Activated CD4-positive, CD25-positive, alpha-beta regulatory T cell treated with anti-CD3 and anti-CD28 coated beads, Interleukin-2, amount 50 U/mL, for 24 hours (primary cell): ENCODE data around the gene FAM114A1.
"Not testable (repeated sequence)": the region's sequence is repeated elsewhere in the genome, so short reads cannot be mapped to it uniquely, and the experiment has no call there.

Source experiments
- ATAC-seq, 2 donors: fragments of 150-1000 bp; cut with Tn5 transposase; one replicate each; pipeline ENCODE4 v1.10.0; 2021; ENCODE audit warnings: mild to moderate bottlenecking in 1 of 2, moderate library complexity in 1 of 2

The FAM114A1 gene

DNA sequence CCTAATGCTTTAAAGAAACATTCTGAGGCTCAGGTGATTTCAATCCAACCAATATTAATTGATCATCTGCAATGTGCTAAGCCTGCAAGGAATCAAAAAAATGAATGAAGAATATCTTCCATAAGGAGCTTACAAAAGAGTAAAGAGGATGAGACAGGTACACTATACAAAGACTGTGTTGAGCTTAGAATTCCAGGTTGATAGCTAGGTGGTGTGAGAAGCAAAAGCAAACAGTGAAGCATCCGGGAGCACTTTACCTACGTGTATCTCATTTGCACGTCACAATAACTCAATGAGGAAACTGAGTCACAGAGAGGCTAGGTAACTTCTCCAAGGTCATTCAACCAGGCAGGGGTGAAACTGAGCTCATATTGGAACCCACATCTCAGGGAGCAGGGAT, 37.1 kb downstream of the FAM114A1 start:
- ATAC-seq = no peak

DNA sequence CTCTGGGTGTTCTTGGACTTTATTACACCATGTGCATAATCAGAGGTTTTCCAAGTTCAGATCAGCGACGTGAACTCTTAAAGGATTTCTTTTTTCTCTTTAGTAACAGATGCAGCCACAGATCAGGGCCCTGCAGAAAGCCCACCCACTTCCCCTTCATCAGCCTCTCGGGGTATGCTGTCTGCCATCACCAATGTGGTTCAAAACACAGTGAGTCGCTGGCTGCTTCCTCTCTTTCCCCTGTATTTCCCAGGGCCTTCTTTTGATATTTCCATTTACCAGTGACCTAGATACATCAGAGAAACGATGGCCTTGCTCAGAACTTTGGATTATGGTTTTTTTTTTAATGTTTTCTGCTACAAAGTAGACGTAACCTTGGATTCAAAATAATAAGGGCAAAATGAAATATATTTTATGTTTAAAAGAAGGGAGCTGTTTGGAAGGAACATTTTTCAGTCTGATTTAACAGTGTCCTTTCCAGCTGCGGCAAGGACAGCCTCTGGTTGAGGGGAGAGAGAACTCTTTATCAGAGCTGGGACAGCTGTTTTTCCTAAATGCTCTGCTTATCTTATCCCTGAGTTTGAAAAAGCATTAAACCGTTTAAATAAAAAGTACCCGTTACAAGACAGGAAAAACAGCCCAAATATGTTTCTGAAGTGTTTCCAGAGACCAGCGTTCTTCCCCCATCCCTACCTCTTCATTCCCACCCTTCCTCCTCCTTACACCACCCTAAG, 38.2 kb downstream of the FAM114A1 start:
- ATAC-seq = no peak

DNA sequence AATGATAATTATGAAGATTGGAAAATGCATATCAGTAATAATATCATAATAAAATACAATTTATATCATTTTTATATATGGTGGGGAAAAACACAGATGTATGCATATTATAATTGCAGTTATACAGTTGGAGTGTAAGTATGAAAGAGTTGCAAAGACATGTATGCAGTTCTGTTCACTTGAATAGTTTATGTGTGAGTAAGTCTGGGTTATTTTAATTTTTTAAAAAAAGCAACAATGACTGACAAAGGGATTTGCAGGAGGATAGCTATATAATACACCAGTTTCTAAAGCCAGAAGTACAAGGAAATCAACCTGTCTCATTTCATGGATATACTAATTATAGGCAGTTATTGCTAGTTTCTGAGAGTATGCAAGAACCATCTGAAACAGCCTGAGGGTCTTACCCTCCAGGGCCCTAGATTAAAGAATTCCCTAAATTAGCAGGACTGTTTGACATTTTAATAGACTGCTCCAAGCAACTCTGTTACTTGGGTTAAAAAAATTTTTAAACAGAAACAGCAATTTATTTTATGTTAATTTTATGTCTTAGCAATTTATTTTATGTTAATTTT, 40.2 kb downstream of the FAM114A1 start:
- ATAC-seq = no peak

DNA sequence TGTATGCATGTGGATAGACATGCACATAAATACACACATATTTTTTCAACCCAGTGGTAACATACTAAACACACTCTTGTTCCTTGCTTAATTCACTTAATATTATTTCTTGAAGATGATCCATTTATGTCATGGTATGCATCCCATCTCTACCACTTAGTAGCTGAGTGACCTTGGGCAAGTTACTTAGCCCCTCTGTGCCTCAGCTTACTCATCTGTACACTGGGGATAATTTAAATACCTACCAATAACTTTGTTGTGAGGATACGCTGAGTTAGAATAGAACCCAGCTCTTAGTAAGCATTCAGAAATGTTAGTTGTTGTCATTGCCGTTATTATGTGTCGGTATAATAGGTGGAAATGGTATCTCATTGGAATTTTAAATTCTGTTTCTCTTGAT, 41.4 kb downstream of the FAM114A1 start:
- no peak for ATAC-seq

DNA sequence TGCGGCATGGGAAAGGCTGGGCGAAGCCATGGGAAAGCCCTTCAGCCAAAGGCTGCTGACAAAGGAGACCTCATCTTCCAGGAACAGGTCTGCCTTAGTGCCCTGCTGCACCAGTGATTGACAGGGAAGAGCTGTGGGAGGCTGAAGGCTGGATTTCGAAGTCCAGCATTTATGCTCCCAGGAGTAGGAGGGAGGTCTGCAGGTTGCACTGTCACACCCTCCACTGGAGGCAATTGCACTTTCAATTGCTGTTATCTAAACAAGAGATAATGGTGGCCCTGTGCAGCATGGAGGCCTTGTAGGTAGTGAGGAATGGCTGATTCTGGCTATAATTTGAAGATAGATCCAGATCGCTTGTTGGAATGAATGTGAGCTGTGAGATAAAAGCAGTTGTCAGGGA, 43.7 kb downstream of the FAM114A1 start:
- ATAC-seq = no peak

DNA sequence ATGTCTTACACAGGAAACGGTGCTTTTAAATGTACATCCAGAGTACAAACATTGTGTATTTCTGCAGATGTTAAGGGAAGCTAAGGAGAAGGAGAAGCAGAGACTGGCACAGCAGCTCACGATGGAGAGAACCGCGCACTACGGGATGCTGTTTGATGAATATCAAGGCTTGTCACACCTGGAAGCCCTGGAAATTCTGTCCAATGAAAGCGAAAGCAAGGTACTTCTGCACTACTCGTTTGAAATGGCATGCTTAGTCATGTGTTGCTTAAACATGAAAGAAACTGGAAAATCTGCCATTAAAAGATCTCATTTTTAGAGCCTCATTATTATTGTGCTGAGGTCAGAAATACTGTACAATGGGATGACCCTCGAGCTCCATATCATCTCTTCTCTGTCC, 47.2 kb downstream of the FAM114A1 start:
- ATAC-seq = peak in 1 of 2 donors; percentile 63

DNA sequence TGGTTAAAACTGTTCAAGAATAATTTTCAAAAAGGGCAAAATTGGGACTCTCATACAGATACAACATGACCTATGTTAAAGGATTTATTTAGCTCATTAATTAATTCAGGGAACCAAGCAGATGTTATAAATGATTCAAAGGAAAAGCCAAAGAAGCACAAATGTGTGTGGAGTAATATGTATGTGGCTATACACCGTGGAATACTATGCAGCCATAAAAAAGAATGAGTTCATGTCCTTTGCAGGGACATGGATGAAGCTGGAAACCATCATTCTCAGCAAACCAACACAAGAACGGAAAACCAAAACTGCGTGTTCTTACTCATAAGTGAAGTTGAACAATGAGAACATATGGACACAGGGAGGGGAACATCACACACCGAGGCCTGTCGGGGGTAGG, 48.7 kb downstream of the FAM114A1 start:
- ATAC-seq = not testable (repeated sequence)

DNA sequence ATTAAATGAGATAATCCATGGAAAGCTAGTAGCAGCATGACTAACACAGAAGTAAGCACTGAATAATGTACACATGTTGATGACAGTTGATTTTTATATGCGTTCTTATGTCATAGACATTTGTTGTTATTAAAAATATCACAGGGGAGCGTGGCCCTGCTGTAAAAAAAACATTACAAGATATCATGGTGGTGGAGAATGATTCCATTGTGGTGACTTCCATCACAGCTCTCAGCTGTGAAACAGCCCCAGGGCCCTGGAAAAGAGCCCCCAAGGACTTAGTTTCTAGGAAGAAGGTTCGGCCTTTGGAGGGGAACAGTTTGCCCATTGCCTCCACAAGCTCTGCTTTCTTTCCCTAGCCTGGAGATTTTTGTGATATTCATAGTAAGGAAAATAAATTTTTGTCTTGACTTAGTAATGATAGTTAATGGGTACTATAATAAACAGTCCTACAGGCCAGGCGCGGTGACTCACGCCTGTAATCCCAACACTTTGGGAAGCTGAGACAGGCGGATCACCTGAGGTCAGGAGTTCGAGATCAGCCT, 49.9 kb downstream of the FAM114A1 start:
- ATAC-seq = no peak

DNA sequence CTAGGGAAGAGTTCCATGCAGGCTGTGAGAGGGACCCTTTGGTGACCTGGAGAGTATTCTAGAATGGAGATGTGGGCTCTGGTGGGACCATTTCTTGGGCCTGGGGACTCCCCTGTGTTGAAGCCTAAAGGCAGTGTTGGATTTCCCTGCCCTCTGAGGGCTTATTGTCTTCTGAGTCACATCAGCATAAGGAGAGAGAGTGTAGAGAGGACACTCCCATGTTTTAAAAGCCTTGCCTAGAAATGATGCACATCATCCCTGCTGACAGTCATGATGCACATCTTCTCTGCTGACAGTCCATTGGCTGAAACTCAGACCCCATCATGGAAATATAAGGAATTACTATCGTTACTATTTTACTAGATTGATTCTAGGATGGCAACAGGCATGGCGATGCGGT, 51.9 kb downstream of the FAM114A1 start:
- ATAC-seq = no peak

DNA sequence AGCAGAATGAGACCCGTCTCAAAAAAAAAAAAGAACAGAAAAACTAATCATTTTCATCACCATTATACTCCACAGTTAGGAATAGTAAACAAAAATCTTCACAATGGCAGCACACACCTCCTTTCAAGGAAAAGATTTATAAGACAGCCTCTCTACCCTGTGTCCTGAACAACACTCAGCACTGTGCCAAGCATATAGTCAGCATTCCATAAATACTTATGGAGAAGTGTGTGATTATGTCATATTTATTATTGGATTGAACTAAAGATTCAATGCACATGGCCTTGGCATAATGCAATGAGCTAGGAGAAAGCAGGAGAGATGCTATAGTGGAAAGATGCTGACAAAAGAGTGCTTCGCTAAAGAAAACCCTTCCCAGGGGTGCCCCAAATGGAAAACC, 52.6 kb downstream of the FAM114A1 start:
- no peak for ATAC-seq

DNA sequence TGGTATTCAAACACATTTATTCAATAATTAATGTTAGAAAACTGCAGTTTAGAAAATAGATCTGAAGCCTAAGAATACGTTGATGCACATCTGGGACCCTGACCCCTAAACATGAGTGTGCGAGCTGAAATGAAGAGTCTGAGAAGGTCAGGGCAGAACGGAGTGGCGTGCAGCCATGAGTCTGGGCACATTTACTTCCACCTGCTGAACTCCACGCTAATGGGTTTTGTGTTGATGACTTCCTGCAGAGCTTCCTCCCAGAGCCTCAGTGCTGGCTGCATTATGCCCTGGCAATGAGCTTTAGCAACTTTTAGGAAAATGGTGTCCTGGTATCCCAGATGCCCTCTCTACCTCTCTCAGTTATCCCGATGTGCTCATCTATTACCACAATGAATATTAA, 53.1 kb downstream of the FAM114A1 start:
- ATAC-seq = no peak

DNA sequence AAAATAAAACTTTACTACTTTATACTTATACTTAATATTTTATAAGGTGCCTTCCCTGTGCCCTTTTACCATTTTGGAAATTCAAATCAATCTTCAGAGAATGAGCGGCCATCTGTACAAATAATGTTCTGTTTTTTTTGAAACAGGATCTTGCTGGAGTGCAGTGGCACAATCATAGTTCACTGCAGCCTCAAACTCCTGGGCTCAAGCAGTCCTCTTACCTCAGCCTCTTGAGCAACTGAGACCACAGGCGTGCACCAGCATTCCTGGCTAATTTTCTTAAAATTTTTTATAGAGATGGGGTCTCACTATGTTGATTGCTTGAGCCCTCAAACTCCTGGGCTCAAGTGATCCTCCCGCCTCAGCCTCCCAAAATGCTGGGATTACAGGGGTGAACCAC, 53.5 kb downstream of the FAM114A1 start:
- no peak for ATAC-seq

DNA sequence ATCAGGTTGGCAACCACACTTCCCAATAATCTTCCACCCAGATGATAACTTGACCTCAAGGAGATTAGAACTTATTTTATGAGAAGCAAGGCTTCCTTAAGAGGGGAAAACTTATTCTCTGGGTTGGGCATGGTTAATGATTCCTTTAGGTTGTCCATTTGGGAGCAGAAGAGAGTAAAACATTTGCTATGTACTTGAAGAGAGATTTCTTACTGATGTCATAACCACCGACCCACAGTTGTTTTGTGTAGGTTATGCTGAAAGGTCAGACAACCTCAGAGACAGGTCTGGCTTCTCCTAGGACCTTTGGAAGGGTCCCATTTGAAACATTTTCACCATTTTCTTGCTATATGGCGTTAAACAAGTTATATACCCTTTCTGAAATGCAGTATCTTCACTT, 56.1 kb downstream of the FAM114A1 start:
- no peak for ATAC-seq

DNA sequence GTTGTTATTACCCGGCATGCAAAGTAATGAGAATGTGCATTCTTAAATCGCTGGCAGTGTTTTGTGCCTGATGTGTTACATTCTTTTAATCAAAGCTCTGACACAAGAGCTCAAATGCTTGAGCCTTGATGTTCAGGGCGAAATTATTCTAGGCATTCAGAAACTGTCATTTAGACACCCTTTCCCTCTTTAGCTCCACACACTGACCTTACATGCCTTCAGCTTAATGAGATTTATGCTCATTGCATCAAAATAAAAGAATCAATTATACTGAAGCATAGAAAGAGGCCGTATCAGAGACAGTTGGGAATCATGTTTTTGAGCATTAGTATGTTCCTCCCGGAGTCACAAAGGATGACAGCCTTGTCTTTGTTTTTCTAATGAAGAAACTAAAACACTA, 56.7 kb downstream of the FAM114A1 start:
- ATAC-seq = no peak

DNA sequence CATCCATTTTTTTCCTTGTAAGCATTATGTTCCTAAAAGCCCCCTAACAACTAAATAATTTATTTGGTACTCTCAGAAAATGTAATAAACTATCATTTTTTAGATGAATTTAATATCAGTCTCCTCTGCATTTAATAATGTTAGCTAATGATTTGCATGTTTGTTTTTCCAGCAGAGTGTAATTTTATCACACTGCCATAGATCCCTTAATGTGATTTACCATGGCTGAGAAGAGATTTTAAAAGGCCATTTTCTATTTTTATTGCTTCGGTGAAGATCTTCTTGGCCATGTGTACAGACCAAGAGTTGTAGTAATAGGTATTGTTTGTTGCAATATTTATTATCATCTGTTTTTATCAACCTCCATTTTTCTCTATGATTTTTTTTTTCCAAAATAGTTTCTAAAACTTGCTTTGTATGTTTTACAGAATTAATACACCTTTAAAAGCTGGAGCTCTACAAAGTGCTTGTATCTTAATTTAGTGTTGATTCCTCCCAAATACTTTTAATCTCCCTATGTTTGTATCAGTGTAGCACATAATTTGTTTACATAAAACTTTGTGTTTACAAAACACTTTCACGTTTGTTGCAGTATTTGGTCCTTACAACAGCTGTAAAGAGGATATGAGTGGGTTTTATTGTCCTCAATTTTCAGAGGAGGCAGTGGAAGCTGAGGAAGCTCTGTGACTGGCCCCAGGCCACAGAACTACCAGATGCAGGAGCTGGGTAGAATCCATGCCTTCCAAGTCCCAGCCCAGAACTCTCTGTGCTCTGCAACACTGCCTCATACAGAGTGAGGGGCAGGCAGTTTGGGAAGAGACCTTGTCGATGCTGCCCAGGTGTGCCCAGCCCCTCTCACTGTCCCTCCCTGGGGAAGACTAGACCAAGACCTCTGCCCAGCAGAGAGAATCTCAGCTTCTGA, 58.1 kb downstream of the FAM114A1 start:
- no peak for ATAC-seq

DNA sequence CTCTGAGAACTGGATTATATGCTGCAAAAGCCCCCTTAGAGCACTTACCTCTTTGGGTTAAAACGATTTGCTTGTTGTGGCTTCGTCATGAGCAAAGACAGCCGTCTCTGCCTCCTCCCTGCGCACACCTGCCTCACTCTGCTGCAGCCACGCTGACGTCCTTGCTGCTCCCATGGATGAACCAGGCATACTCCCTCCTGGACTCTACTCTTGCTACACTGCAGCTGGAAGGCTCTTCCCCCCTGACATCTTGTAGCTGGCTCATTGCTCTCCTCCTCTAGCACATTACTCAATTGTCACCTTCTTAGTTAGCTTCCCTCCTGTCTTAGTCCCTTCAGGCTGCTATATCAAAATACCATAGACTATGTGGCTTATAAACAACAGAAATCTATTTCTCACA, 59.3 kb downstream of the FAM114A1 start:
- ATAC-seq = no peak

DNA sequence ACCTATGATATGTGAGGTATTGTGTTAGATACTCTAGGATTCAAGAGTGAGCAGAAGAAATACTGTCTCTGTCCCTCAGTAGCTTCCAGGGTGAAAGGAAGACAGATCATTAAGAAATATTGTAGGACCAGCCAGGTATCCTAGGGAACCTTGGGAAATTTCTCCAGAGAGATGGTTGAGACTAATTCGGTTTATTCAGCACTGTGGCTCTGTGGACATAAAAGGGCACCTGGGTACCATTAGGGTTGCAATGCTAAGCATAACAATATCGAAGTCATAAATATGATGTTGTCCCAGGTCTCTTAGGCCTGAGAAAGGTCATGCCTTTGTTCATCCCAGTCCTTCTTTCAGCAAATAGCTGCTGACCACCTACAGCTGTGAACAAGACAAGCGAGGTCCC, 61.0 kb downstream of the FAM114A1 start:
- ATAC-seq = no peak

DNA sequence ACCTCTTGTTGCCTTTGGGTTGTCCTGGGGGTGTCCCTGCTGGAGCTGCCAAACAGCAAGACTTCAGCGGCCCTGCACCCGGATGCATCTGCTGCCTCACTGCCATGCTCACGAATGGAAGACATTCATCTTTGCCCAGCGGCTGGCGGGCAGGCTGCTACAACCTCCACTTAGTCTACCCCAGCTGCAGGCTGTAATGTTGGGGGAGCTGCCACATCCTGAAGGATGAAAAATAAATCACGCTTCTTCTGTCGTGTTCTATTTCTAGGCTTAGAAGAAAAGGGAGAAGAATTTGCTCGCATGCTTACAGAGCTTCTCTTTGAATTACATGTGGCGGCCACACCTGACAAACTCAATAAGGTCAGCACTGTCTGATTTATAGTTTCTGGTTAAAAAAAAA, 61.4 kb downstream of the FAM114A1 start:
- no peak for ATAC-seq

DNA sequence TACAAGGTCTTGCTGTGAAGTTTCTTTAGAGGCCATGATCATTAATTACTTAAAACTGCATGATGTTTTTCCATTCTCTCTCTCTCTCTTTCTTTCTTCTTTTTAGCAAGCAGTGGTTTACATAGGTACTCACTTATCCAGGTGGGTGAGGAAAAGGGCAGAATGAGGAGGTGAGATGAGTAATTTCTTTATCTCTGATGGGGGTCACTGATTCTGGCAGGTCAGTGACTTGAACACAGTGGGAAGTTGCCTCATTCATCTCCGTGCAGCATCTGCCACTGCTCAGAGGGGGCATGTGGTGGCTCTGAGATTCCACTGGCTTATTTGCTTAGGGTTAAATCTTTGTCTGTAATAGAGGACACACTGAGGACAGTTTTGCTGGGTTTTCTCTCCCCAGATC, 62.6 kb downstream of the FAM114A1 start:
- no peak for ATAC-seq

DNA sequence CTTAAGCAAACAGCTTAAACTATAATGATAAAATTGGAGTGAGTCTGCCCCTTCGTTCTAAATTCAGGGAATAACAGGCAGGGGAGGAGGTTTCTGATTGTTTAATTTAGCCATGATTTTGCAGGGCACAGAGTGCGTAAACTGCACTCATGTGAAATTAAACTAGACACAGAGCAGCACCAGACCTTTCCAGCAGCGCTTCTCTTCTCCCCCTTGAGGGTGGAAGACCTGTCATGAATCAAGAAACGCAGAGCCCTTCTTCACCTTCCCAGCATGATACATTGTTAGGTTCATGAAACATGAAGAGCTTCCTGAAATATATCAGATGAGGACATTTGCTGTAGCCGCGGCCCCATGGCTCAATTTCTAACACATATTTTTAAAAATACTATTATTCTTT, 63.1 kb downstream of the FAM114A1 start:
- ATAC-seq = no peak

DNA sequence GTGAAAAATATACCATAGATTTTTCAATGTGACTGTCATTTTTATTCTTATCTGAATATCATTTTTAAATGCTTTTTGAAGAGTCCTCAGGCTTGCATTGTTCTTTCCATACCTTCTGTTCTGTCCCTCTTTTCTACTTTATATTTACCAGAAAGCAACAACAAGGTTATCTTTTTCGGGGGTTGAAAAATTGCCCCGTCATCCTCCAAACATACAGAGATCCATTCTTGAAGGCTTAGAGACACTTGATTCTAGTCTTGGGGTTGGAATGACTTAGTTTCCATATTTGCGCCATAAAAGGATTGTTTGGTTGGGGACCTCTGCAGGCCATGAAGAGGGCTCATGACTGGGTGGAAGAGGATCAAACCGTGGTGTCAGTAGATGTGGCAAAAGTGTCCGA, 63.5 kb downstream of the FAM114A1 start:
- no peak for ATAC-seq

DNA sequence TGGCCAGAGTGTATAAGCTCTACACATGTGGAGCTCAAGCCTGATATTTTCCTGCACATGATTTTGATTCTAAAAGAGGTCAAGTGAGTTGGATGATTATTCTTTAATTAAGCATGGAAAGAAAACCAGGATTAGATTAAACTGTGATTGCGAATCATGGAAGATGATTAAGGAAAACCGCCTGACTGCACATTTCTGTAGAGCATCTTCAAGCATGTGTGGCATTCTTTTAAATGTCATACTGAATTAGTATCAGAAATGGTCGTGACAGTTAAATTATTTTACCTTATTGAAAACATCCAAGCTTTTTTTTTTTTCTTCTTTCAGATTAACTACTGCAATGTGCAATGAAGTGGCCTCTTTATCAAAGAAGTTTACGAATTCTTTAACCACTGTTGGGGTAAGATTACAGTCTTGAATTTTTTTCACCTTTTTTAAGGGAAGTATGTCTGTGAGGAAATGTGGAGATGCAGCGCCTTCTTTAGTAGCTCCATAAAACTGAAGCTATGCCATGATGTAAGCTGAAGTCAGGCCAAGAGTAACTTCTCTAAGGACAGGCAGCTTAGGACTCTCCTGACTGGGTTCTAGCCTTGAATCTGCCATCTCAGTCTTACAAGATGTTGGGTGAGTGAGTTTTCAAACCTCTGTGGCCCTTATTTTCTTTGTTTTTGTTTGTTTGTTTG, 67.9 kb downstream of the FAM114A1 start:
- ATAC-seq = no peak

DNA sequence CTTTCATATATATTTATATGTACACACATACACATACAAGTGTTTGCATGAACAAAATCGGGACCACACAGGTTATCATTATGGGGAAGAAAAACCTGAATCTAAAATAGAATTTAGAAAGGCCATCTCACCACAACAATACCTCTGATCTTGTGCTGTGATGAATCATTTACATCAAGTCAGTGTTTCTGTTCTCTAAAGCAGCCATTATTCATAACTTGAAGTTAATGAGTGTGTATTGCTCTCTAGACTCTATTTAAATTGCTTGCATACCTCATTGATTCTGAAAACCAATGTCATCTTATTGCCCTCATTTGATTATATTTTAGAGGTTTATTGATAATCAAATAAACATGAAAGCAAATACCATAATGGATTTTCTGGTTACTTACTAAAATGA, 71.6 kb downstream of the FAM114A1 start:
- ATAC-seq = peak; percentile 97
